ENCODE results near the gene RGS2.

DNA sequence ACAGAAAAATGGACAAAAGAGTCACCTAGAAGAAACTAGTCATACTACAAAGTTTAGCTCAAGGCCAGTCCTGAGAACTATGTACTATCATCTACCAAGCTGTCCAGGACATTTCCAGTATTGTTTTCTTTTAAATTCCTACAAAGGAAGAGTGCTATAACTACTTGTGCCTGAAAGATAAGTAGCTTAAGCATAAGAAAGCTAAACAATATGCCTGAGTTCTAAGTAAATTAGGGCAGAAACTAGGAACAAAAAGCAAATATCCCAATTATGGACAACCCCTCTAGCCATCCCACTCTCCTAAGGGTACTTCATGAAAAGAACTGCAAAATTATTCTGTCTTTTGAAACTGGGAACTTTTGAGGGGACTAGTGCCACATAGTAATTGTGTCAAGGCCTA is 5.3 kb upstream of the RGS2 start:
- TF ChIP-seq, protein P1, sequence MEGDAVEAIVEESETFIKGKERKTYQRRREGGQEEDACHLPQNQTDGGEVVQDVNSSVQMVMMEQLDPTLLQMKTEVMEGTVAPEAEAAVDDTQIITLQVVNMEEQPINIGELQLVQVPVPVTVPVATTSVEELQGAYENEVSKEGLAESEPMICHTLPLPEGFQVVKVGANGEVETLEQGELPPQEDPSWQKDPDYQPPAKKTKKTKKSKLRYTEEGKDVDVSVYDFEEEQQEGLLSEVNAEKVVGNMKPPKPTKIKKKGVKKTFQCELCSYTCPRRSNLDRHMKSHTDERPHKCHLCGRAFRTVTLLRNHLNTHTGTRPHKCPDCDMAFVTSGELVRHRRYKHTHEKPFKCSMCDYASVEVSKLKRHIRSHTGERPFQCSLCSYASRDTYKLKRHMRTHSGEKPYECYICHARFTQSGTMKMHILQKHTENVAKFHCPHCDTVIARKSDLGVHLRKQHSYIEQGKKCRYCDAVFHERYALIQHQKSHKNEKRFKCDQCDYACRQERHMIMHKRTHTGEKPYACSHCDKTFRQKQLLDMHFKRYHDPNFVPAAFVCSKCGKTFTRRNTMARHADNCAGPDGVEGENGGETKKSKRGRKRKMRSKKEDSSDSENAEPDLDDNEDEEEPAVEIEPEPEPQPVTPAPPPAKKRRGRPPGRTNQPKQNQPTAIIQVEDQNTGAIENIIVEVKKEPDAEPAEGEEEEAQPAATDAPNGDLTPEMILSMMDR (IDR thresholded peaks at IDR 0.05; ENCODE audit: low read depth, low read length) = no peak
- TF ChIP-seq EZH2phosphoT487 (IDR thresholded peaks at IDR 0.05; ENCODE audit: low read depth) = no peak

Measured in OCI-LY3 (cell line).